Muscle layer of colon (tissue), 2 donors: Measurements from ENCODE around the gene CTSD.

ENCODE experiments used
- H3K27ac ChIP-seq: one replicate; pipeline ENCODE4 v1.7.0; 2013; ENCODE audit warnings: low read depth, mild to moderate bottlenecking, low read length, moderate library complexity
- H3K27me3 ChIP-seq, 2 donors: one replicate each; pipeline ENCODE4 v1.7.0; 2013; ENCODE audit warnings: low read length in 2 of 2, mild to moderate bottlenecking in 2 of 2; ENCODE audit not compliant: insufficient read depth in 2 of 2, control insufficient read depth in 1 of 2
- H3K36me3 ChIP-seq: one replicate; pipeline ENCODE4 v1.7.0; 2013; ENCODE audit warnings: mild to moderate bottlenecking, low read length; ENCODE audit not compliant: insufficient read depth
- H3K4me1 ChIP-seq: one replicate; pipeline ENCODE4 v1.7.0; 2013; ENCODE audit warnings: mild to moderate bottlenecking, low read length; ENCODE audit not compliant: insufficient read depth
- H3K4me3 ChIP-seq, 2 donors: one replicate each; pipeline ENCODE4 v1.7.0; 2013; ENCODE audit warnings: low read length in 2 of 2, low read depth in 1 of 2, mild to moderate bottlenecking in 1 of 2, moderate library complexity in 1 of 2
- H3K9ac ChIP-seq: one replicate; pipeline ENCODE4 v1.7.0; 2013; ENCODE audit warnings: low read length
- H3K9me3 ChIP-seq: one replicate; pipeline ENCODE4 v1.7.0; 2013; ENCODE audit warnings: mild to moderate bottlenecking, low read length
- donor health status: abdominal sarcoma.
- donor health status: Adenocarcinoma of cecum.

CTSD gene

GRCh38 chr11:1781593-1781975 is 17.9 kb upstream of the CTSD start:
- H3K27me3 ChIP-seq = no peaks in the 10 kb centered on the region
- H3K4me1 ChIP-seq = no peaks in the 10 kb centered on the region
- no peak overlapping the region for H3K4me3 ChIP-seq
- no peak overlapping the region for H3K9ac ChIP-seq
- no peaks in the 10 kb centered on the region for H3K36me3 ChIP-seq
- no peaks in the 10 kb centered on the region for H3K9me3 ChIP-seq
- H3K27ac ChIP-seq = no peak overlapping the region

- no peak overlapping the region for H3K27ac ChIP-seq
- no peaks in the 10 kb centered on the region for H3K4me1 ChIP-seq
- H3K36me3 ChIP-seq = no peaks in the 10 kb centered on the region
- no peaks in the 10 kb centered on the region for H3K9me3 ChIP-seq
- H3K27me3 ChIP-seq = no peaks in the 10 kb centered on the region
- H3K9ac ChIP-seq = no peak overlapping the region
- no peak overlapping the region for H3K4me3 ChIP-seq
These were observed 17.2 kb upstream of the CTSD start for GRCh38 chr11:1780700-1781592.

GRCh38 chr11:1779806-1780699 is 16.3 kb upstream of the CTSD start:
- H3K9me3 ChIP-seq = no peaks in the 10 kb centered on the region
- H3K9ac ChIP-seq = no peak overlapping the region
- no peak overlapping the region for H3K27ac ChIP-seq
- H3K4me3 ChIP-seq = no peak overlapping the region
- no peaks in the 10 kb centered on the region for H3K36me3 ChIP-seq
- no peaks in the 10 kb centered on the region for H3K27me3 ChIP-seq
- no peaks in the 10 kb centered on the region for H3K4me1 ChIP-seq

GRCh38 chr11:1779034-1779805 is 15.5 kb upstream of the CTSD start:
- no peaks in the 10 kb centered on the region for H3K4me1 ChIP-seq
- H3K27ac ChIP-seq = no peak overlapping the region
- H3K36me3 ChIP-seq = no peaks in the 10 kb centered on the region
- H3K27me3 ChIP-seq = no peaks in the 10 kb centered on the region
- H3K9ac ChIP-seq = no peak overlapping the region
- no peak overlapping the region for H3K4me3 ChIP-seq
- no peaks in the 10 kb centered on the region for H3K9me3 ChIP-seq

- no peaks in the 10 kb centered on the region for H3K27me3 ChIP-seq
- no peaks in the 10 kb centered on the region for H3K9me3 ChIP-seq
- H3K4me3 ChIP-seq = no peak overlapping the region
- no peaks in the 10 kb centered on the region for H3K36me3 ChIP-seq
- H3K27ac ChIP-seq = no peak overlapping the region
- H3K9ac ChIP-seq = no peak overlapping the region
- H3K4me1 ChIP-seq = no peaks in the 10 kb centered on the region
These were observed 14.6 kb upstream of the CTSD start for GRCh38 chr11:1778141-1778911.

GRCh38 chr11:1777737-1778136 is 14.0 kb upstream of the CTSD start:
- Histone ChIP-seq H3K4me1 (peaks cover under 1% of the 10 kb centered on the region), H3K9me3 (no peaks in the 10 kb centered on the region), H3K27me3 (no peaks in the 10 kb centered on the region), H3K36me3 (no peaks in the 10 kb centered on the region), H3K4me3 (no peak overlapping the region), H3K9ac (no peak overlapping the region), H3K27ac (no peak overlapping the region)

GRCh38 chr11:1776944-1777715 is 13.4 kb upstream of the CTSD start:
- Histone ChIP-seq H3K27me3 (no peaks in the 10 kb centered on the region), H3K27ac (no peak overlapping the region), H3K9me3 (no peaks in the 10 kb centered on the region), H3K4me1 (peaks cover 6% of the 10 kb centered on the region), H3K9ac (no peak overlapping the region), H3K36me3 (no peaks in the 10 kb centered on the region), H3K4me3 (no peak overlapping the region)

- no peak overlapping the region for H3K4me3 ChIP-seq
- H3K36me3 ChIP-seq = no peaks in the 10 kb centered on the region
- no peaks in the 10 kb centered on the region for H3K9me3 ChIP-seq
- peaks cover 8% of the 10 kb centered on the region for H3K4me1 ChIP-seq
- no peak overlapping the region for H3K9ac ChIP-seq
- H3K27me3 ChIP-seq = no peaks in the 10 kb centered on the region
- H3K27ac ChIP-seq = no peak overlapping the region
These were observed 12.7 kb upstream of the CTSD start for GRCh38 chr11:1776331-1776851.

- Histone ChIP-seq H3K9me3 (no peaks in the 10 kb centered on the region), H3K27me3 (no peaks in the 10 kb centered on the region), H3K4me3 (no peak overlapping the region), H3K36me3 (no peaks in the 10 kb centered on the region), H3K27ac (no peak overlapping the region), H3K9ac (no peak overlapping the region), H3K4me1 (peaks cover 8% of the 10 kb centered on the region)
These were observed 11.2 kb upstream of the CTSD start for GRCh38 chr11:1774886-1775285.

GRCh38 chr11:1773994-1774550 is 10.3 kb upstream of the CTSD start:
- no peaks in the 10 kb centered on the region for H3K9me3 ChIP-seq
- H3K27me3 ChIP-seq = no peaks in the 10 kb centered on the region
- no peak overlapping the region for H3K4me3 ChIP-seq

More at GRCh38 chr11:1773994-1774550, 10.3 kb upstream of the CTSD start:
- Histone ChIP-seq H3K36me3 (no peaks in the 10 kb centered on the region), H3K4me1 (peaks cover 8% of the 10 kb centered on the region), H3K27ac (no peak overlapping the region), H3K9ac (no peak overlapping the region)
